Measurements from ENCODE around the gene MAPK4. TPM values are rescaled to one million over a fixed set of nuclear protein-coding genes. Genes with fewer than 3 reads are reported as not detected.

MAPK4 gene
- polyA plus RNA-seq, 1 experiment: not detected

DNA sequence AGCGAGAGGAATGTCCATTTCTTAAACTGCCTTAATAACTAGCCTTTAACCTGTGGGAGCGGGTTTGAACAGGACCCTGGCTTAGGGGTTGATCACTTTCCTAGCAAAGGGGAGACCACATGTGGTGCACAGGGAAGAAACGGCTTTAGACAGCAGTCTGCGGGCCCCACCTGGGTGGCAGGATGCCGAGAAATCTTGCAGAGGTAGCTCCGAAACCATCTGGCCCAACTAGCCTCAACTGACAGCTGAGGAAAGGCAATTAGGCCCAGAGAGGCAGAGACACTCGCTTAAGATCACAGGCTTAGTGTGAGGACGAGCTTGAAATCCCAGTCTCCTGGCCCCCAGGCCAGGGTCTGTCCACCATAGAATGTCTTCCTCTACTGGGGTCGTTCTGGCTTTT is 170.1 kb downstream of the MAPK4 start:
- no peak for DNase-seq (ENCODE audit: low read depth)
- ChIA-PET CTCF (no interaction called here), POLR2A (no interaction called here)
- TF ChIP-seq, protein P1, sequence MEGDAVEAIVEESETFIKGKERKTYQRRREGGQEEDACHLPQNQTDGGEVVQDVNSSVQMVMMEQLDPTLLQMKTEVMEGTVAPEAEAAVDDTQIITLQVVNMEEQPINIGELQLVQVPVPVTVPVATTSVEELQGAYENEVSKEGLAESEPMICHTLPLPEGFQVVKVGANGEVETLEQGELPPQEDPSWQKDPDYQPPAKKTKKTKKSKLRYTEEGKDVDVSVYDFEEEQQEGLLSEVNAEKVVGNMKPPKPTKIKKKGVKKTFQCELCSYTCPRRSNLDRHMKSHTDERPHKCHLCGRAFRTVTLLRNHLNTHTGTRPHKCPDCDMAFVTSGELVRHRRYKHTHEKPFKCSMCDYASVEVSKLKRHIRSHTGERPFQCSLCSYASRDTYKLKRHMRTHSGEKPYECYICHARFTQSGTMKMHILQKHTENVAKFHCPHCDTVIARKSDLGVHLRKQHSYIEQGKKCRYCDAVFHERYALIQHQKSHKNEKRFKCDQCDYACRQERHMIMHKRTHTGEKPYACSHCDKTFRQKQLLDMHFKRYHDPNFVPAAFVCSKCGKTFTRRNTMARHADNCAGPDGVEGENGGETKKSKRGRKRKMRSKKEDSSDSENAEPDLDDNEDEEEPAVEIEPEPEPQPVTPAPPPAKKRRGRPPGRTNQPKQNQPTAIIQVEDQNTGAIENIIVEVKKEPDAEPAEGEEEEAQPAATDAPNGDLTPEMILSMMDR (IDR thresholded peaks at IDR 0.05; ENCODE audit: insufficient read depth, low read depth, low read length): no peak
- Histone ChIP-seq H3K36me3 (ENCODE audit: control insufficient read depth, insufficient read depth, low read length) (no peaks in the 10 kb centered on the region), H3K27me3 (ENCODE audit: control insufficient read depth, insufficient read depth, low read length) (no peaks in the 10 kb centered on the region), H3K4me3 (ENCODE audit: low read depth, low read length) (no peak overlapping the region)

- Histone ChIP-seq H3K27me3 (ENCODE audit: control insufficient read depth, insufficient read depth, low read length) (no peaks in the 10 kb centered on the region), H3K4me3 (ENCODE audit: low read depth, low read length) (no peak overlapping the region), H3K36me3 (ENCODE audit: control insufficient read depth, insufficient read depth, low read length) (no peaks in the 10 kb centered on the region)
- POLR2A ChIA-PET: no interaction called here
- no peak for DNase-seq (ENCODE audit: low read depth)
- TF ChIP-seq, protein P1 (IDR thresholded peaks at IDR 0.05; ENCODE audit: insufficient read depth, low read depth, low read length): no peak
- CTCF ChIA-PET: no interaction called here
Measured at GRCh38 chr18:50734342-50734741, 174.5 kb downstream of the MAPK4 start.

DNA sequence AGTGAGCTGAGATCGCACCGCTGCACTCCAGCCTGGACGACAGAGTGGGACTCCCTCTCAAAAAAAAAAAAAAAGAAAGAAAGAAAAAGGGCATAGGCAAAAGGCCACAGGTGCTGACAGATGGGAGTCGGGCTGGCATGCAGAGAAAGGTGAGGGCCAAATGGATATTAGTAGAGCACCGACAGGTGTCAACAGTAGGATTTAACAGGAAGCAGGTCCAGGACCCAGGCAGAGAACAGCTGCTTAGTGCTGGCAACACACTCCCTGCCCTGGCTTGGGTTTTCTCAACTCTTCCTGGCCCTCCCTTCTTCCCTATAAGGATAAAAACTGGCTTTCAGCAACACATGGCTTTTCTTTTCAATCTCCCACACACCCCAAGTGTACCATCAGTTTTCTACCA is 175.0 kb downstream of the MAPK4 start:
- Histone ChIP-seq H3K27me3 (ENCODE audit: control insufficient read depth, insufficient read depth, low read length) (no peaks in the 10 kb centered on the region), H3K36me3 (ENCODE audit: control insufficient read depth, insufficient read depth, low read length) (no peaks in the 10 kb centered on the region), H3K4me3 (ENCODE audit: low read depth, low read length) (no peak overlapping the region)
- TF ChIP-seq, protein P1 (IDR thresholded peaks at IDR 0.05; ENCODE audit: insufficient read depth, low read depth, low read length): no peak
- ChIA-PET CTCF (no interaction called here), POLR2A (no interaction called here)
- DNase-seq (ENCODE audit: low read depth): no peak

- TF ChIP-seq, protein P1 (IDR thresholded peaks at IDR 0.05; ENCODE audit: insufficient read depth, low read depth, low read length): no peak
- H3K27me3 ChIP-seq (ENCODE audit: control insufficient read depth, insufficient read depth, low read length): no peaks in the 10 kb centered on the region
- CTCF ChIA-PET: no interaction called here
- POLR2A ChIA-PET: no interaction called here
- no peaks in the 10 kb centered on the region for H3K36me3 ChIP-seq (ENCODE audit: control insufficient read depth, insufficient read depth, low read length)
- no peak for DNase-seq (ENCODE audit: low read depth)
- H3K4me3 ChIP-seq (ENCODE audit: low read depth, low read length): no peak overlapping the region
Measured at GRCh38 chr18:50737127-50737526, 177.2 kb downstream of the MAPK4 start.

DNA sequence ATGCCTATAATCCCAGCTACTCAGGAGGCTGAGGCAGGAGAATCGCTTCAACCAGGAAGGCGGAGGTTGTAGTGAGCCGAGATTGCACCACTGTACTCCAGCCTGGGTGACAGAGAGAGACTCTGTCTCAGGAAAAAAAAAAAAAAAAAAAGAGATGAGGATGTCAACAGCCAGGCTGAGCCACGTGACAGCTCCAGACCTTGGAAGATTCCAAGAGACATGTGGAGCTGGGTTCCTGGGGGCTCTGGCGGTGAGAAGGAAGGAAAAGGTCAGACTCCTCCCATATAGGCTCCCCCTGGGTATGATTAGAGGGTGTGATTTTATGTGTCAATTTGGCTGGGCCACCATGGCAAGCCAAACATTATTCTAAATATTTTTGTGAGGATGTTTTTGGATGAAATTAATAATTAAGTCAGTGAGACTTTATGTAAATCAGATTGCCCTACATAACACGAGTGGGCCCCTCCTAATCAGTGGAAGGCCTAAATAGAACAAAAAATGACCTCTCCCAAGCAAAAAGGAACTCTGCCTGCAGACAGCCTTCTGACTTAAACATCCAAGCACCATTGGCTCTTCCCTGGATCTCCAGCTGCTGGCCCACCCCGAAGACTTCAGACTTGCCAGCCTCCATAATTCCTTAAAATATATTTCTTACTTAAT is 178.3 kb downstream of the MAPK4 start:
- H3K27me3 ChIP-seq (ENCODE audit: control insufficient read depth, insufficient read depth, low read length): no peaks in the 10 kb centered on the region
- no peak overlapping the region for H3K4me3 ChIP-seq (ENCODE audit: low read depth, low read length)
- ChIA-PET POLR2A (no interaction called here), CTCF (no interaction called here)
- TF ChIP-seq, protein P1 (IDR thresholded peaks at IDR 0.05; ENCODE audit: insufficient read depth, low read depth, low read length): no peak
- DNase-seq (ENCODE audit: low read depth): no peak
- H3K36me3 ChIP-seq (ENCODE audit: control insufficient read depth, insufficient read depth, low read length): no peaks in the 10 kb centered on the region
